Activated T-cell treated with anti-CD3 and anti-CD28 coated beads, Interleukin-2, amount 50 U/mL, for 48 hours (primary cell): Measurements from ENCODE around the gene GGTLC2.
A peak's percentile ranks its signal among the peaks of the same experiment; 100 is the strongest.
"Not testable (repeated sequence)": the region's sequence is repeated elsewhere in the genome, so short reads cannot be mapped to it uniquely, and the experiment has no call there.

ENCODE experiments used
- DNase-seq, 2 experiments: peaks; one replicate each; pipeline ENCODE4 v3.0.0-alpha.2; 2020

Gene GGTLC2

DNA sequence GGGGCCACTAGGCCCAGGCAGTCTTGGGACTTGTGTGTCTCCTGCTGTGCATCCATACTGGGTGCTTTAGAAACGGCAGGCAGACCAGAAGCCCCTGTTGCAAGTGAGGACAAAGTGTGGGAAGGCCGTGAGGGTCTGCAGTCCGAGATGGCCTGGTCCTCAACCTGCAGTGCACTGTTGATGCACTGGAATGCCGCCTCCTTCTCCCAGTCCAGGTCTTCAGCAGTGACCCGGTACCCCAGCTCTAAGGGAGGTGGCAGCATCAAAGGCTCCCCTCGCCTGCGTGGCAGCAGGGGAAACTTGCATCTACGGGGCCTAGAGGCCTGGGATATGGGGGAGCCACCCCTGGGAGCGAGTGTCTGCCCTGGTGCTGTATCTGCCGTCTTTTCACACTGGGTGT lies 2.2 kb upstream of the GGTLC2 start:
- DNase-seq: not testable (repeated sequence)

DNA sequence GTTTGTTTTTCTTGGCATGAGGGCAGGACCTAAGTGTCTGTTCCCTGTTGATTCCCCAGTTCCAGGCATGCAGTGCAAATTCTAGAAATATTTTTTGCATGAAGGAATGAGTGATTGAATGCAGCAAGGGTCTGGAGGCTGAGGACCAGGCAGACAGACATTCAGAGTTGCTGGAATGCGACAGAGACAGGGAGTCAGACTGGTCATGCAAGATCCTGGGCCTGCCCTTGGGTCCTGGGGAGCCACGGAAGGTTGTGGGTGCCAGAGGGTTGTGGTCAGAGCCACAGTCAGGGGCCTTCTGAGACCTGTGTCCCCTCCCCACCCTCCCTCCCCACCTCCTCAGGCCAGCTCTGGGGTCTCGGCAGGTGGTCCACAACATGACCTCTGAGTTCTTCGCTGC lies 1.6 kb downstream of the GGTLC2 start:
- DNase-seq: not testable (repeated sequence)

DNA sequence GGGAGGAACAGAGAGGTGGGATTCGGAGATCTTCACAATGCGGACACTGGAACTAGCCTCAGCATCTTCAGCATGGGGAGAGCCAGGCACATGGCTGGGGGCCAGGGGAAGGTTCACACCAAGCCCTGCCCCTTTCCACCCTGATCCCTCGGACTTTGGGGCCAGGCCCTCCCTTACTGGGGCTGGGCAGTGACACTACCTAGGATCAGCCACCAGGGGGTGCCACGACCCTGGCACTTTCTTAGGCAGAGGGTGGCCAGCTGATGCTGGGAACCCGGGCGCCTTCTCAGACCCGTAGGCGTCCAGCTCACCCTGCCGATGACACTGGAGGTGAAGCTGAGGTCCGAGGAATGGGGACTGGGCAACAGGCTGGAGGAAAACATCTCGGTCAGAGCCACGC lies 3.5 kb downstream of the GGTLC2 start:
- DNase-seq: peak in 1 of 2 experiments; percentile 31

DNA sequence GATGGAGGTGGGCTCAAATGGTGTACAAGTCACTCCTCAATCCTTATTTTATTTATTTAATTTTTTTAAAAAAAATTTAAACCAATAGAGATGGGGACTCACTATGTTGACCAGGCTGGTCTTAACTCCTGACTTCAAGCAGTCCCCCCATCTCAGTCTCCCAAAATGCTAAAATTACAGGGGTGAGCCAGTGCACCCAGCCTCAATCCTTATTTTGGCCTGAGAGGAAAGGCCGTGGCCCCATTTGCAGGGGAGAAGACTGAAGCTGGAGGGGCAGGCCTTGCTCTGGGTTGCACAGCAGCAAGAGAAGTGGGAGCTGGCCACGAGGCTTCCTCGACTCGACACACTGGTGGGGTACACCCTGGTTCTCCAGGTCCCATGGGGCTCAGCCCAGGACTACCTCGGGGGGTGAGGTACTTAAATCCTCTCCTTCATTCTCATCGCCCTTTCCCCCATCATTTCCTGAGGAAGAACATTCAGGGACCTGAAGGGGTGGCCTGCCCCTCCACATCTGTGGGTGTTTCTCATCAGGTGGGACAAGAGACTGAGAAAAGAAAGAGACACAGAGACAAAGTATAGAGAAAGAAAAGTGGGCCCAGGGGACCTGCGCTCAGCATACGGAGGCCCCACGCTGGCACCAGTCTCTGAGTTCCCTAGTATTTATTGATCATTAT lies 4.6 kb downstream of the GGTLC2 start:
- DNase-seq: not testable (repeated sequence)

- DNase-seq: not testable (repeated sequence)
Observed at GRCh38 chr22:22649761-22650160, 5.3 kb downstream of the GGTLC2 start.

- not testable (repeated sequence) for DNase-seq
Observed at GRCh38 chr22:22650398-22650797, 6.0 kb downstream of the GGTLC2 start.

DNA sequence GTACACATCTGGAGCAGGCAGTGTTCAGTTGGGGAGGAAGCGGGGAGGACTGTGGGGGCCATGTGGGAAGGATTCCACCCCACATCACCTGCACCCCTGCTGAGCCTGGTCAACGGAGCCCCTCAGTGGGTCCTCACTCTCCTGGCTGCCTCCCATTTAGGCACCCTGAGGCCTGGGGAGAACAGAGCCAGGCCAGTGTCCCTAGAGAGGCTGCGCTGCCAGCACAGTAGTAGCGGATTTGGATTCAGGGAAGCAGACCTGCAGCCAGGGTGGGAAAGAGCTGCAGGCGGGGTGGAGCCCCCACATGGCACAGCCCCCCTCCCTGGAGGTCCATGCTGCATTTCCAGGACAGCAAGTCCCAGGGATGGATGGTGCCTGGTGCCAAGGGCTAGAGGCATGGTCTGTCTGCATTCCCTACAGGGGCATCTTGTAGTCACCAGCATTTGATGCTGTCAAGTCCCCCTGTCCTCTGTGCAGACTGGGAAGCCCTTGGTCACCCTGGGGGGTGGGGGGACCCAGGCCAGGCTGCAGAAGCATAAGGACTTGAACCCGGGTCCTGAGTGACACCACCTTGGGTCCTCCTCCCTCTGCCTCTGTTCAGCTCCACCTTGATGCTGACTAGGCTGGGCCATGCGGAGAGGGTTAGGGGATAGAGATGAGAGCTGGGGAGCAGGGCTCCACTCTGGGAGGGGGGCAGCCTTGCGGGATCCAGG lies 6.5 kb downstream of the GGTLC2 start:
- not testable (repeated sequence) for DNase-seq

- DNase-seq: not testable (repeated sequence)
Observed at GRCh38 chr22:22651593-22651992, 7.2 kb downstream of the GGTLC2 start.

- DNase-seq: not testable (repeated sequence)
Observed at GRCh38 chr22:22652102-22652501, 7.7 kb downstream of the GGTLC2 start.

- DNase-seq: not testable (repeated sequence)
Observed at GRCh38 chr22:22652573-22652972, 8.2 kb downstream of the GGTLC2 start.

DNA sequence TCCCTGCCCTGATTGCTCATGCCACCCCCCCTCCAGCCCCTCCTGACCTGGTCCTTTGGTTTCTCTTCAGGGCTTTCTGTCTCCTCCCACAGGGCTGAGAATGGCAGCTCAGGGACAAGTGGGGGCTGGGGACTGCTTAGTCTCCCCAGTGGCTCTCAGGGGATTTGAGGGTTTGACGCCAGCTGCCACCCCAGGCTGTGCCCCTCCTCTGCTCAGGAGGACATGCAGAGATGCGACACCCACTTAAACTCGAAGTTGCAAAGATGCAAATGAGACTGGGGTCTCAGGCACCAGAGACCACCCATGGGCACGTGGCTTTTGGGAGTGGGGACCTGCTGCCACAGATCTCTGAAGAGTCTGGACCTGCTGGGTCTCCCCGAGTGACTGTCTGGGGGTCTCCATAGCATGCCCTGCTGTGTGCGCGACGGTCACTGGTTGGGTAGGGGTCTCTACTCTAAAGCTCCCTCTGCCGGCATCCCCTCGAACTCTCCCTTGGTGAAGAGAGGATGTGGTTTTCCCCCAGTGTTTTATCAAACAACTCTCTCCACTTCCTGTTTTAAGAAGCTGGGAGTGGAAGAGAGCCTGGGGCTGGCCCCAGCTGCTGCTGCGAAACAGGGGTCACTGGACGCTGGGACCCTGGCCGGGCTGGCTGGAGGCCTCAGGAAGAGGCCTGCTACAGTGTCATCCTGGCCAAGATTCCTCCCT lies 9.4 kb downstream of the GGTLC2 start:
- DNase-seq: not testable (repeated sequence)

GRCh38 chr22:22655452-22656290 lies 11.3 kb downstream of the GGTLC2 start:
- DNase-seq: no peak

DNA sequence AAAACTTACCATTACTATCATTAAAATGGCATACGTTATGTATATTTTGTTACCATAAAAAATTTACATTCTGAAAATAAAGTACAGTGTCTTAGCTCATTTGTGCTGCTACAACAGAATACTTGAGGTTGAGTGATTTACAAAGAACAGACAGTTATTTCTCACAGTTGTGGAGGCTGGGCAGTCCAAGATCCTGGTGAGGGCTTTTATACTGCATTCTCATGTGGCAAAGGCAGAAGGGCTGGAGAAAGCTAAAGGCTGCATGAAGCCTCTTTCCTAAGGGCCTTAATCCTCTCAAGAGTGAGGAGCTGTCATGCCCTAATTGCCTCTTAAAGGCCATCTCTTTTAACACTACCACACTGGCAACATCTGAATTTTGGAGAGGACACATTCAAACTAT lies 13.3 kb downstream of the GGTLC2 start:
- no peak for DNase-seq

DNA sequence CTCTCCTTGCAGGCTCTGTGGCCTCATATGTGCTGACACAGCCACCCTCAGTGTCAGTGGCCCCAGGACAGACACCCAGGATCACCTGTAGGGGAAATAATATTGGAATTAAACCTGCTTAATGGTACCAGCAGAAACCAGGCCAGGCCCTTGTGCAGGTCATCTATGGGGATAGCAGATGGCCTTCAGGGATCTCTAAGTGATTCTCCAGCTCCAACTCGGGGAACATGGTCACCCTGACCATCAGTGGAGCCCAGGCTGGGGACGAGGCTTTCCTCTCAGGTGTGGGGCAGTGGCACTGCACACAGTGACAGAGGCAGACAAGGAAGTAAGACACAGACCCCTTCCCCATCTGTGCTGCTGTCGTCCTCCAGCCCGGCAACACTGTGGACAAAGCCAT lies 16.9 kb downstream of the GGTLC2 start:
- DNase-seq: no peak

- DNase-seq: no peak
Observed at GRCh38 chr22:22662095-22662494, 17.7 kb downstream of the GGTLC2 start.

DNA sequence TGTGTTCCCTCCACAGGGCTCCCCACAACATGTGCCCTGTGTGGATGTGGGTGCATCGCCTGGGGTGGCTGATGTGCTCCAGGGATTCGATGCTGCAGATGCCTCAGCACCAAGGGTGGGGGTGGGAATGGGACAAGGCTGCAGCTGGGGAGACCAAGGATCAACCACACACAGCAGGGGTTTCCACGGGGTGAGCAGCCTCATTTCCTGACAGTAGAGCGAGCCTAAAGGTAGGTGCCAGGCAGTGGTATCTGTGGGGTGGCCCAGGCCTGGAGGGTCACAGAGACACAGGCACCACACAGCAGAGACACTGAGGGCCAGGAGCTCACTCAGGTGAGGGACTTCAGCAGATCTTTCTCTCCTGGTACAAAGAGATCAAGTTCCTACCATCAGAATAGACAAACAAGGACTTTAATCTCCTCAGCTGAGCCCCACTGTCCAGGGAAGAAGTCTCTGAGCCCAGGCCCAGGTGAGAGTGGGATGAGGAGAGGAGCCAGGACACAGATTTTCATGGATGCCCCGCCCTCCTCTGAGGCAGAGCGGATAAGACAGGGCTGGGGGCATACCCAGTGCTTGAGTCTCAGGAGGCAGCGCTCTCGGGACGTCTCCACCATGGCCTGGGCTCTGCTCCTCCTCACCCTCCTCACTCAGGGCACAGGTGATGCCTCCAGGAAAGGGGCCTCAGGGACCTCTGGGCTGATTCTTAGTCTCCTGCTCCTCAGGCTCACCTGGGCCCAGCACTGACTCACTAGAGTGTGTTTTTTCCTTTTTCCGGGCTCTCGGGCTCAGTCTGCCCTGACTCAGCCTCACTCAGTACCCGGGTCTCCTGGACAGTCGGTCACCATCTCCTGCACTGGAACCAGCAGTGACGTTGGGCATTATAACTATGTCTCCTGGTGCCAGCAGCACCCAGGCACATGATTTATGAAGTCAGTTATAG lies 19.7 kb downstream of the GGTLC2 start:
- DNase-seq: no peak

GRCh38 chr22:22666307-22667091 lies 22.1 kb downstream of the GGTLC2 start:
- DNase-seq: peak; percentile 33 to 49

DNA sequence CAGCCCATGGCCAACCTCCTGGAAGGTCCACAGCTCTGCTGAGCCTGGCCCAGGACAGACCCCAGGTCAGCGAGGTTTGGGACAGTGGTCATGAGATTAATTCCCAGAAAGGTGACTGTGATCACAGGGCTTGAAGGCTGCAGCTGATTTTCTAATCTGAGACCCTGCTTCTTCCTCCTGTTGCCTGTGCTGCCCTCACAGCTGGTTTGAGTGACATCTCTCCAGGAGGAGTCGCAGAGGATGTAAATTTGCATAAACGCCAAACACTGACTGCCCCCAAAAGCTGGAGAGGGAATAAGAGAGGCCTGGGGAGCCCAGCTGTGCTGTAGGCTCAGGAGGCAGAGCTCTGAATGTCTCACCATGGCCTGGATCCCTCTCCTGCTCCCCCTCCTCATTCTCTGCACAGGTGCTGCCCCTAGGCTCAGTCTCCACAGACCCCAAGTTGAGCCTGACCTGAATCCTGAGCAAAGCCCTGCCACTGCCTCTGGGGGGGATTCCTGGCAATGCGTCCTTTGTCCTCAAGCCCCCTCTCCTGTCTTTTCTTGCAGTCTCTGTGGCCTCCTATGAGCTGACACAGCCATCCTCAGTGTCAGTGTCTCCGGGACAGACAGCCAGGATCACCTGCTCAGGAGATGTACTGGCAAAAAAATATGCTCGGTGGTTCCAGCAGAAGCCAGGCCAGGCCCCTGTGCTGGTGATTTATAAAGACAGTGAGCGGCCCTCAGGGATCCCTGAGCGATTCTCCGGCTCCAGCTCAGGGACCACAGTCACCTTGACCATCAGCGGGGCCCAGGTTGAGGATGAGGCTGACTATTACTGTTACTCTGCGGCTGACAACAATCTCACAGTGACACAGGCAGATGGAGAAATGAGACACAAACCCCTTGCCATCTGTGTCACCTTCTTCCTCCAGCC lies 23.8 kb downstream of the GGTLC2 start:
- no peak for DNase-seq

DNA sequence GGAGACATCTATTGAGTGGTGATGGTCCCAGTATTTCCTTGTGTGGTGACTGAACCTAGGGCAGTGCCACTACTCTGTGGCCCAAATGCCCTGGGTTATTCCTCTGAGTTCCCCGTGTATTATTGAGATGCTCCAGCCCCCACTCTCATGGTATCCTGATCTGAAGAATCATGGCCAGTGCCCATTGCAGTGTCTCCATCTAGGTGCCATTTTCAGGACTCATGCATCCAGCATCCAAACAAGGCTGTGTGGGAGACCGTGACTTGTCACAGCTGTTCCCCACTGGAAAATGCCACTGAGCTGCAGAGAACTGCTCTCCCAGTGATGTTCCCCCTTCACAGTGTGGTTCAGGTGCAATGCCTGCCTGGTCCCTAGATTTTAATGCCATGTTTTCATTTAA lies 24.7 kb downstream of the GGTLC2 start:
- DNase-seq: no peak
